Inflammatory macrophage treated with lipopolysaccharide for 4 hours (primary cell): ENCODE data around the gene CD207.
"Not testable (repeated sequence)": the region's sequence is repeated elsewhere in the genome, so short reads cannot be mapped to it uniquely, and the experiment has no call there.

Experiments
- DNase-seq: peaks from one replicate; pipeline ENCODE4 v3.0.0-alpha.2; 2020

The CD207 gene

GRCh38 chr2:70835643-70836042 is at the start of gene CD207:
Gene CD207, minus strand, starts transcription at chr2:70835816. Its CDS starts 40 bp downstream, at chr2:70835776.
- no peak for DNase-seq

GRCh38 chr2:70878543-70878942 is 42.9 kb upstream of the CD207 start:
- not testable (repeated sequence) for DNase-seq

- DNase-seq = not testable (repeated sequence)
Measured at GRCh38 chr2:70876138-70876537, 40.5 kb upstream of the CD207 start.

- no peak for DNase-seq
Measured at GRCh38 chr2:70873541-70873940, 37.9 kb upstream of the CD207 start.

GRCh38 chr2:70871398-70872211 is 36.0 kb upstream of the CD207 start:
- DNase-seq = peak; percentile 86

- no peak for DNase-seq
Measured at GRCh38 chr2:70870790-70871189, 35.2 kb upstream of the CD207 start.

- no peak for DNase-seq
Measured at GRCh38 chr2:70868970-70869369, 33.4 kb upstream of the CD207 start.

- DNase-seq = peak; percentile 73
Measured at GRCh38 chr2:70861777-70862625, 26.4 kb upstream of the CD207 start.

- no peak for DNase-seq
Measured at GRCh38 chr2:70855667-70856066, 20.1 kb upstream of the CD207 start.

GRCh38 chr2:70854411-70854810 is 18.8 kb upstream of the CD207 start:
- DNase-seq = peak; percentile 59

- DNase-seq = peak; percentile 81
Measured at GRCh38 chr2:70852824-70853223, 17.2 kb upstream of the CD207 start.

GRCh38 chr2:70851704-70852103 is 16.1 kb upstream of the CD207 start:
- DNase-seq = peak; percentile 93

- DNase-seq = peak; percentile 42
Measured at GRCh38 chr2:70850925-70851324, 15.3 kb upstream of the CD207 start.

GRCh38 chr2:70842401-70842800 is 6.8 kb upstream of the CD207 start:
- no peak for DNase-seq

- DNase-seq = no peak
Measured at GRCh38 chr2:70837980-70838925, 2.6 kb upstream of the CD207 start.

- DNase-seq = no peak
Measured at GRCh38 chr2:70834881-70835280, 735 bp downstream of the CD207 start.

GRCh38 chr2:70834106-70834505 is 1.5 kb downstream of the CD207 start:
- no peak for DNase-seq

- no peak for DNase-seq
Measured at GRCh38 chr2:70833246-70833645, 2.4 kb downstream of the CD207 start.

GRCh38 chr2:70832386-70832785 is 3.2 kb downstream of the CD207 start:
- peak; percentile 62 for DNase-seq

GRCh38 chr2:70831861-70832260 is 3.8 kb downstream of the CD207 start:
- DNase-seq = no peak

GRCh38 chr2:70830366-70830765 is 5.2 kb downstream of the CD207 start:
- DNase-seq = peak; percentile 75

- DNase-seq = no peak
Measured at GRCh38 chr2:70829916-70830315, 5.7 kb downstream of the CD207 start.
